CD4-positive, alpha-beta T cell treated with Interleukin-2 at 100 ng/mL for 4 hours (primary cell): ENCODE results near the gene KNOP1.
A peak's percentile ranks its signal among the peaks of the same experiment; 100 is the strongest.

ENCODE experiments used
- DNase-seq: peaks from one replicate; pipeline ENCODE4 v3.0.0-alpha.2; 2020; ENCODE audit warnings: low spot score

The KNOP1 gene

GRCh38 chr16:19717741-19718623, at the start of gene KNOP1, which contains the start of gene IQCK:
Gene KNOP1 (minus strand): TSS chr16:19718227. CDS start chr16:19715035, 3,192 bp downstream.
Gene IQCK (plus strand): TSS chr16:19718271. CDS start chr16:19718307, 36 bp downstream.
- peak; percentile 88 for DNase-seq

DNA sequence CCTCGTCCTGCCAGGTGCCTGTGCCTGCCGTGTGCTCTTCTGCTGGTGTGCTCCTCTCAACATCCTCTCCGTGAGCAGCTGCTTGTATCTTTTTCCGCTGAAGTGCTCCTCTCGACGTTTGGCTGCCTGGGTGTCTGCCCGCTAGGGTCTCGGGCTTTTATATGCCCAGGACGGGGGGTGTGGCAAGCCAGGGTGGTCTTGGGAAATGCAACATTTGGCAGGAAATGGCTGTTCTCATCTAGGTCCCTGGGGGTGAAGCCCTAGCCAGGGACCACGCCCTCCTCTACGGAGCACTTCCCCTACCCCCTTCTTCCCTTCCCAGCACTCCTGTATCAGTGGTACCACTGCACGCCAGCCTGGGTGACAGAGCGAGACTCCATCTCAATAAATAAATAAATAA, 49.5 kb upstream of the KNOP1 start:
- no peak for DNase-seq

DNA sequence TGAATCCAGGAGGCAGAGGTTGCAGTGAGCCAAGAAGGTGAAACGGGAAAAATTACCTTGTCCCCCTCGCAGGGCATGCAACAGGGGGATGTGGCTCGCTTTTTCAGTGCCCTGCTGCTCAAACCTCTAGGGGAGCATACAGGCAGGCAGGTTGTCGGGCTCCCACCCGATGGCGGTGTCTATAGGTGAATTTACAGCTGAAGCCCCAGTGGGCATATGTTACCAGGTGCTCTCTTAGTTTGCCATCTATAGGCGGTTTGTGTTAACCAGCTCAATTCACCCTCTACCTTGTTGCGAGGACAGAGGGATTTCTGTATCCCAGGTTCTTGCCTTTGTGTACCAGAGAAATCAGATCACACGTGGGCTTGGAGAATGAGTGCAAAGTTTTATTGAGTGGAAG, 49.0 kb upstream of the KNOP1 start:
- no peak for DNase-seq

DNA sequence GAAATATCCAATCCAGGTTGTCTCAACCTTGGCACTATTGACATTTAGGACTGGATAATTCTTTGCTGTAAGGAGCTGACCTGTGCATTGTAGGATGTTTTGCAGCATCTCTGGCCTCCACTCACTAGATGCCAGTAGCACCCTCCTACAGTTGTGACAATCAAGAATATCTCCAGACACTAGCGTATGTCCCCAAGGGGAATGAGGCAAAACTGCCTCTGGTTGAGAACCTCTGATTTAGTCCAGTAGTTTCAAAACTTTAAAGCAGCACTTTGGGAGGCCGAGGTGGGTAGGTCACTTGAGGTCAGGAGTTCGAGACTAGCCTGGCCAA, 48.5 kb upstream of the KNOP1 start:
- DNase-seq, result no peak

- DNase-seq, result no peak
Observed at GRCh38 chr16:19765860-19766553, 48.0 kb upstream of the KNOP1 start.

- no peak for DNase-seq
Observed at GRCh38 chr16:19760356-19761060, 42.5 kb upstream of the KNOP1 start.

- DNase-seq, result no peak
Observed at GRCh38 chr16:19757762-19758595, 40.0 kb upstream of the KNOP1 start.

- no peak for DNase-seq
Observed at GRCh38 chr16:19757026-19757425, 39.0 kb upstream of the KNOP1 start.

DNA sequence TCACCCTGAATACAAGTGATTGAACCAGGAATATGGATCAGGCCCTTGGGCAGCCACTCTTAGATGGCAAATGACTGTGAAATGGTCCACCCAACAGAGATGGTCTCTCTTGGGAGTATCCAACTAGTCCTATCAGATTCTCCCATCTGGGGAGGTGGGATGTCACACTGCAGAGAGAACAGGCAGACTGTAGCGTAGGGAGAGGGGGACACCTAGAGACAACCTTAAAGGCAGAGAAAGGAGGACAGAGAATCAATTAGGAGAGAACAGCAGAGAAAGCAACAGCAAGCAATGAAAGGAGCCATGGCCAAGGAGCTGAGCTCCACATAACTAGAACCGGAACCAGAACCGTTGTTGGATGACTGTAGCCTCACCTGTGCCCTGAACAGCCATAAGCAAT, 37.2 kb upstream of the KNOP1 start:
- DNase-seq, result no peak

DNA sequence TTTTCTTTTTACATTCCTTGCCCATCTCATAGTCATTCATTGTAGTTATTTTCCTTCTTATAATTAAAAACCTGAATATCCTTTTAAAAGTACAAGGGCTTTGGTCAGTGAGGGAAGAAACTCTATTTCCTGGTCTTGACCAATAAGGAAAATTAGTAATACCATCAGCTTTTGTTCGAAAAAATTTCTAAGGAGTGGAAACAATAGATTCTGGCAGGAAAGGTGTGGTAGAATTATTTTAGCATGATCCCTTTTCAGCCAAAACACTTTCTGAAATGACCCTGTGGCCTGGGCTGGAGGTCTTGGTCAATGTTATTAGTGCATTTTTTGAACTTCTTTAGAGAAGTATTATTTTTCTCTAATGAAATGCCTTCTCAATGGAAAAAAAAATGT, 36.6 kb upstream of the KNOP1 start:
- no peak for DNase-seq

- DNase-seq, result no peak
Observed at GRCh38 chr16:19753815-19754643, 36.0 kb upstream of the KNOP1 start.

DNA sequence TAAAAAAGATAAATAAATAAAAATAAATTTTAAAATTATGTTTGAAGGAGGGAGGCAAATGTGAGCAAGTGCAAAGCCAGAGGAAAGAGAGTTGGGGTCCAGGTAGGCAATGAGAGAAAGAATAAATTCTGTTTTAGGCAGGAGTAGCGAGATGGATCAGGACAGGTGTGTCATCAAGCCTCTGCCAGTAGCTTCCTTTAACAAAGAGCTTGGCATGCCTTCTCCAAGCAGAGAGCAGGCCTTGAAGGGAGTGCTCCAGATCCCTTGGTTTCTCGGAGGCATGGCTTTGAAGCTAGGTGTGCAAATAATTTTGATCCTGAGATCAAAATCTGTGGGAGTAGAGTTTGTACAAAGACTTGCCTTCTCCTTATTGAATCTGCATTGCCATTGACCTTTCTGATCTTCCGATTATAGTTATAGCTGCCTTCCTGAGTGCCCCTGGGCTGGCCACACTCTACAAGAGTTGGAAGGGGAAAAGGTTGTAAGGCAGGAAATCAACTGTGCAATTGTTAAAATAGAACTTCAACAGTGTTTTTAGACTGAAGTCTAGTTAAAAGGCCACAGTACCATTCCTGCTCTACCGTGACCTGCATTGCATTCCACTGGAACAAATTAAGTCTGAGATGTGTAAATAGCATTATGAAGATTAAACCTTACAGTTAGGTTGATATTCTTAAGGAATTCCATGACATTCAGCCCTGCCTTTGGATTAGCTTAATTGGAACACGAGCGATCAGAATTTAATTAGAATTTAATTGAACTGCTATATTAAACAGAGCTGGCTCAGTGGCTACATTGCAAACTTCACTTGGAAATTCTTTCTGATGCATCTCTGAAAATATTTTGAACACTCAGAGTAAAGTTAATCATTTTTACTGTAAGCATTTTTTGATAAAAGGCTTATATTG, 33.7 kb upstream of the KNOP1 start:
- DNase-seq, result no peak

GRCh38 chr16:19749571-19750080, 31.6 kb upstream of the KNOP1 start:
- DNase-seq, result no peak

- DNase-seq, result no peak
Observed at GRCh38 chr16:19748389-19749168, 30.6 kb upstream of the KNOP1 start.

DNA sequence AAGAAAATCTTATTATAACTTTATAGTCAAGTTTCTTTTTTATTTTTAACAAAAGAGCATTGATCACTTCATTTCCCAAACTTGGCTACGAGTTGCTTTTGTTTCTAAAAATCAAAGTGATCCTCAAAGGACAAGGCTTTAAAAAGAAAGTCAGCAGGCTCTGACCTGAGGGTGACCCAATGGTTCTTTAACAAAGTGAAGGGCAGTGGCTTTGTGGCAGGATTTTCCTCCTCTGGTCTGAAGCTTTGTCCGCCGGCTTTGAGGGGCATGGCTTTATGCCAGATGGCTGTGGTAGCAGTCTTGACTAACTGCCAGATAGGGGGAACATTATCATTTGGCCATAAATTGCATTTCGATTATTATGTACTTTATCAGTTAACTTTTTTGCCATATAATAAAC, 28.5 kb upstream of the KNOP1 start:
- no peak for DNase-seq

DNA sequence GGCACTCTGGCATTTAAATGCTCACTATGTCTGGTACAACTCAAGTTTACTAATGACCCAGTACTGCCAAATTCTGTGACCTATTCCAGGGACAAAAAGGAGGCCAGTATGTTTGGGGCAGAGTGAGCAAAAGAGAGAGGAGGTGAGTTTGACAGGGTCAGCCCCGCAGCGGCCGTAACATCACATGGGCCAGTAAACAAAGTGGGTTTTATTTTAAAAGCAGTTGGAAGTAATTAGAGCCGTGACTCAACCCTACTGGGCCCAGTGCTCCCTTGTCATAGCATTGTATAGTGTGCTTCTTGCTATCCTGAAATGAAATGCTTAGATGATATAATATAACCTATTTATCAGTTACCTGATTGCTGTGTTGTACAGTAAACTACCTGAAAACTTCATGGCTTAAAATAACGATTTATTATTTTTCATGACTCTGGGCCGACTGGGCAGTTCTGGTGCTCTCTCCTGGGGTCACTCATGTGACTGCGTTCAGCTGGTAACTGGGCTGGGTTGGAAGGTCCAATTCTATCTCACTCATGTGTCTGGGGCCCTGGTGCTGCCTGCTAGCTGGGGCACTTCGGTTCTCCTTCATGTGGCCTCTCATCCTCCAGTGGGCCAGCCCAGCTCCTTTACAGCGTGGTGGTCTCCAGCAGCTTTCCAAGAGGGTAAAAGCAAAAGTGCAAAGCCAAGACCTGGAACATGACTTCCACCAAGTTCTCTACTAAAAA, 27.4 kb upstream of the KNOP1 start:
- no peak for DNase-seq

DNA sequence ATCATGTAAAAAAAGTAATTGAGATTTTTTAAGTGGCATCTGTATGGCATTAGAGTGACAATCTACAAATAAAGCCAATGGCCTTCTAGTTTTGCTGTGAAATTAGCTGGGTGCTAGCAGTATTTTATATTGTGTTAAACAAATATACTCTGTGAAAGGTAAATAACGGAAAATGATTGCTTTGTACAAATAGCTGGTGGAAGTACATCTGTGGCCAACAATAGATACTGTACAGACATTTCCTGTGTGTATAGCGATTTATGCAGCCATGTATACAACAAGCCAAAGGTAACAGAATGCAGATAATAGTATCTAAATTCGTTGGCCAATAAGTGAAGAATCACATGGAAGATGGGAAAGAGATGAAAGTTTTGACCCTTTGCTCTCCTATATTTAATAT, 26.6 kb upstream of the KNOP1 start:
- no peak for DNase-seq

- DNase-seq, result no peak
Observed at GRCh38 chr16:19743816-19744159, 25.8 kb upstream of the KNOP1 start.
